D721Med (cell line): ENCODE data around the gene RND2.

Experiments
- DNase-seq: peaks from one replicate; pipeline ENCODE4 v3.0.0; 2011; ENCODE audit warnings: low spot score; ENCODE audit not compliant: insufficient read length
- FAIRE-seq: peaks from 2 replicates; lab custom pipeline; 2011; peaks lifted over from hg19 to GRCh38; lab: Jason Lieb, UNC
- TF ChIP-seq, protein P1 (sequence below): IDR thresholded peaks from 2 replicates; pipeline ENCODE4 v1.5.1; 2012; ENCODE audit warnings: mild to moderate bottlenecking, control low read depth; ENCODE audit not compliant: insufficient read depth; ENCODE audit errors: missing control alignments

The RND2 gene

DNA sequence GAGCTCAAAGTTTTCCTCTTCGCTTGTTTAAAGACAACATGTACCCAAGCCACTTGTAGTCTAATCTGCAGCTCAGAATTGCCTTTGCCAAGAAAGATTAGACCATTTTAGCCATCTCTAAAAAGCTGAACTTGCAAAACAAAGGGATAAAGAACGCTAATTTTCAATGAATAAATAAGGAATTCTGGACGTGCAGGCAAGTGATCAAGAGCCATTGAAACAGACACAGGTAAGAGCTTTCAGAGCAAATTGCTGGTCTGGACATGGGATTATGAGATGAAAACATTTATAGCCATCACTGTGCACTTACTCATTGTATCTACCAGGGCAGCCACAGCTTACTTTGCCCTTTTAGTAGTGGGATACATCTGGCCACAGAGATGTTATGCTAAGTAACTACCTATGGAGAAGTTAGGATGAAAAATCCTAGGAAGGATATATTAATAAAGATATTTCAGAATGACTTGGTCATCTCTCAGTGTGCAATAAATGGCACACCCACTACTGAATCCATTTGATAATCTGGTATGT, 44.4 kb downstream of the RND2 start:
- FAIRE-seq: no peak
- TF ChIP-seq, protein P1, sequence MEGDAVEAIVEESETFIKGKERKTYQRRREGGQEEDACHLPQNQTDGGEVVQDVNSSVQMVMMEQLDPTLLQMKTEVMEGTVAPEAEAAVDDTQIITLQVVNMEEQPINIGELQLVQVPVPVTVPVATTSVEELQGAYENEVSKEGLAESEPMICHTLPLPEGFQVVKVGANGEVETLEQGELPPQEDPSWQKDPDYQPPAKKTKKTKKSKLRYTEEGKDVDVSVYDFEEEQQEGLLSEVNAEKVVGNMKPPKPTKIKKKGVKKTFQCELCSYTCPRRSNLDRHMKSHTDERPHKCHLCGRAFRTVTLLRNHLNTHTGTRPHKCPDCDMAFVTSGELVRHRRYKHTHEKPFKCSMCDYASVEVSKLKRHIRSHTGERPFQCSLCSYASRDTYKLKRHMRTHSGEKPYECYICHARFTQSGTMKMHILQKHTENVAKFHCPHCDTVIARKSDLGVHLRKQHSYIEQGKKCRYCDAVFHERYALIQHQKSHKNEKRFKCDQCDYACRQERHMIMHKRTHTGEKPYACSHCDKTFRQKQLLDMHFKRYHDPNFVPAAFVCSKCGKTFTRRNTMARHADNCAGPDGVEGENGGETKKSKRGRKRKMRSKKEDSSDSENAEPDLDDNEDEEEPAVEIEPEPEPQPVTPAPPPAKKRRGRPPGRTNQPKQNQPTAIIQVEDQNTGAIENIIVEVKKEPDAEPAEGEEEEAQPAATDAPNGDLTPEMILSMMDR: no peak

DNA sequence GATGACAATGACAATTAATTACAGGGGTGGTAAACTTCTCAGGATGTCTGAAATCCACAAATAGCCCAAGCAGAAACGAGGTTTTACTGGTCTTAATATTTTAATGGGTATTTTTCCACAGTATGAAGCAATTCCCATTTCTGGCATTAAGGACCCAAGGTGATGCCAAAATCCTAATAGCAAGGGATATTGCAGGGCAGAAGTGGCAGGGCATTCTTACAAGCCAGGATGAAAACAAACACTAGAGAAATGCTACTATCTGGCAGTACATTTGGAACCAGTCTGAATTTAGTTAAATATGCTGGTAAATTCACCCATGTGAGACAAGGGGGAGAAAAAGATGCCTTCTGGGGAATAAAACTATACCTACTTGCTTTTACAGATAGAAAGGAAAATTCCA, 45.2 kb downstream of the RND2 start:
- FAIRE-seq: no peak
- no peak for DNase-seq
- TF ChIP-seq, protein P1: no peak

More for the DNA sequence above, 44.4 kb downstream of the RND2 start:
- DNase-seq: no peak

DNA sequence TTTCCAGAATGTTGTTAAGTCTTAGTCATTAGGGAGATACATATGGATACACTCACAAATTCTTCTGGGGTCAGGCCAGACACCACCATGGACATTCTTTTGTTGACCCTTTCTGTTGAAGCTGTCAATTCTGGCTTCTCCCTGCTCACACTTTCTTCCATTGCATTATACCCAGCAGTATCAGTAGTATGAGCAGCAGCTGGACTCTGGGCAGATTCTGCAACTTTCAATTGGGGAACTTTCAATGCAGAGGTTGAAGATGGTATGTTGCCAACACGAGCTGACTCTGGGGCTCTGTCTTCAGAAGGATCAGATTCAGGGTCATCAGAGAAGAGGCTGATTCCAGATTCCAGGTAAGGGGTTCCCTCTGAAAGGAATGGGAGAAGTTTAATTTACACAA, 45.8 kb downstream of the RND2 start:
- DNase-seq: no peak
- FAIRE-seq: no peak
- TF ChIP-seq, protein P1: no peak

DNA sequence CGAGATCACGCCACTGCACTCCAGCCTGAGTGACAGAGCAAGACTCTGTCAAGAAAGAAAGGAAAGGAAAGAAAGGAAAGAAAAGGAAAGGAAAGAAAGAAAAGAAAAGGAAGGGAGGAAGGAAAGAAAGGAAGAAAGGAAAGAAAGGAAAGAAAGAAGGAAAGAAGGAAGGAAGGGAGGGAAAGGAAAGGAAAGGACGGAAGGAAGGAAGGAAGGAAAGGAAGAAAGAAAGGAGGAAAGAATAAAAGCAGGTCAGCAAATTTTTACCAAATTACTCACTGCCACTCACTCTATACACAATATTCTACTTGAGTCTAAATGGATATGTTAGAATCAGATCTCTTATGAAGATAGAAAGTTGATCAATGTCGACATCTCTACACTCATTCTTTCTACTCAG, 49.8 kb downstream of the RND2 start:
- no peak for FAIRE-seq
- no peak for DNase-seq
- TF ChIP-seq, protein P1: no peak

DNA sequence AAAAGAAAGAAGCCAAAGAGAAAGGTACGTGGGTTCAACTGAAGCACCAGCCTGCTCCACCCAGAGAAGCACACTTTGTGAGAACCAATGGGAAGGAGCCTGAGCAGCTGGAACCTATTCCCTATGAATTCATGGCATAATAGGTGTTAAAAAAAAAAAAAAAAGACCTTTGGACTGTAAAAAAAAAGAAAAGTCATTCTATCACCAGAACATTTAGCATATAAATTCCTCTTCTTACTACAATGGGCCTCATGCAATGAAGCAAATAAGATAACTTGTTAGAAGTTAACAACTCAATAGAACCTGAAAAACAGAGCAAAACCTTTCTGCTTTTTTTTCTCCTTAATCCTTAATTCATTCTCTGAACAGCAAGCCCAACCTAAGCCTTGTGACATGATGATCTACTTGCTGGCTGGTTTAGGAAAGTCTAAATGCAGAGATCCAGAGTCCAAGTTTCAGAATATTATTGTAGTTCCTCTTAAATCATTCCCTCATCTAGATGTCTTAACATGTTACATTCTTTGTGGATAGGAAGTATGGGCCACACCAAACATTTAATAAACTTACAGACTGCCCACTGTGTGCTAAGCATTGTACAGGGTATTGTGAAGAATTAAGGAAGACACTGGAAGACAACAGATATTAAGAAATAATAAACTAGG, 54.7 kb downstream of the RND2 start:
- TF ChIP-seq, protein P1: no peak
- FAIRE-seq (no peak), DNase-seq (no peak)
